ENCODE measurements around the gene TSBP1. TPM values are rescaled to one million over a fixed set of nuclear protein-coding genes. Genes with fewer than 3 reads are reported as not detected.
"Not testable (repeated sequence)": the region's sequence is repeated elsewhere in the genome, so short reads cannot be mapped to it uniquely, and the experiment has no call there.

The TSBP1 gene
- total RNA-seq, 3 donors from 2014 or later = not detected

DNA sequence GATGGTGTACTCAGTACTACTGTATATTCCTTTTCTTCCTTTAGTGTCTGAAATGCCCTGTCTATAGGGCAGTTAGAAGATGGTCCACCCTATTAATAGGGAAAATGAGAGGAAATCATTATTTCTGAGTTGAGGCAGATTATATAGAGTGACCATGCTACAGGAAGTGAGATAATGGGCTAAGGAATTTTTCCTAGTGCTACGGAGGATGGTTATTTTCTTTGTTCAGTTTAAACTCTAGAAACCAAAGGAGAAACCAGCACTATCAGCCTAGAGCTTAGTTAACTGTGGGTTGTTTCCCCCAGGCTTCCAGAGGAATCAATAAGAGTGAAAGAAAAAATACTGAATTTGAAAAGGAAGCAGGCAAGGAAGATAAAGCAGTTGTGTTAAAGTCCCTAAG is 474 bp downstream of the TSBP1 start:
- Histone ChIP-seq H3K4me3 (no peak overlapping the region), H3K9me3 (no peaks in the 10 kb centered on the region), H3K36me3 (ENCODE audit: low read depth) (no peaks in the 10 kb centered on the region), H3K4me1 (ENCODE audit: low read depth) (no peaks in the 10 kb centered on the region)
- TF ChIP-seq, protein P1, sequence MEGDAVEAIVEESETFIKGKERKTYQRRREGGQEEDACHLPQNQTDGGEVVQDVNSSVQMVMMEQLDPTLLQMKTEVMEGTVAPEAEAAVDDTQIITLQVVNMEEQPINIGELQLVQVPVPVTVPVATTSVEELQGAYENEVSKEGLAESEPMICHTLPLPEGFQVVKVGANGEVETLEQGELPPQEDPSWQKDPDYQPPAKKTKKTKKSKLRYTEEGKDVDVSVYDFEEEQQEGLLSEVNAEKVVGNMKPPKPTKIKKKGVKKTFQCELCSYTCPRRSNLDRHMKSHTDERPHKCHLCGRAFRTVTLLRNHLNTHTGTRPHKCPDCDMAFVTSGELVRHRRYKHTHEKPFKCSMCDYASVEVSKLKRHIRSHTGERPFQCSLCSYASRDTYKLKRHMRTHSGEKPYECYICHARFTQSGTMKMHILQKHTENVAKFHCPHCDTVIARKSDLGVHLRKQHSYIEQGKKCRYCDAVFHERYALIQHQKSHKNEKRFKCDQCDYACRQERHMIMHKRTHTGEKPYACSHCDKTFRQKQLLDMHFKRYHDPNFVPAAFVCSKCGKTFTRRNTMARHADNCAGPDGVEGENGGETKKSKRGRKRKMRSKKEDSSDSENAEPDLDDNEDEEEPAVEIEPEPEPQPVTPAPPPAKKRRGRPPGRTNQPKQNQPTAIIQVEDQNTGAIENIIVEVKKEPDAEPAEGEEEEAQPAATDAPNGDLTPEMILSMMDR (IDR thresholded peaks at IDR 0.05) = no peak
- ATAC-seq (no peak), DNase-seq (no peak)
- intact Hi-C loops (cut with DNase I, micrococcal nuclease) = no loop called here

GRCh38 chr6:32370505-32370904 is 1.2 kb downstream of the TSBP1 start:
- no peak for DNase-seq

DNA sequence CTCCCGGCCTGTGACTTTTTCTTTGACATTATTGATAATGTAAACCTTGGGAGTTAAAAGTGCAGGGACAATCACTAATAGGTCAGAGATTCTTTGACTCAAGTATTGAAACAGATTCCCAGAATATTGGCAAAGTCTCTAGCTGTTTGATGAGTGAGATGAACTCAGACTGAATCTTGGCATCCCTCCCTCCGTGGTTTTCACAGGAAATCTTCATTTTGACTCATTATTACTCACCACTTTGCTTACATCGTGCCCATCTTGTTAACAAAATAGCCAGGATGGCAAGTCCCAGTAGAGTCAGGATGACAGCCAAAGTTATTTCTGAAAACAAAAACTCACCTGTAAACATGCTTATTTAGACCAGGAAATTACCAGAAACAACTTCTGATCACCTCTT is 2.0 kb downstream of the TSBP1 start:
- no peak for ATAC-seq
- TF ChIP-seq, protein P1 (IDR thresholded peaks at IDR 0.05) = no peak
- no peak for DNase-seq
- H3K36me3 ChIP-seq (ENCODE audit: low read depth) = no peaks in the 10 kb centered on the region
- H3K4me3 ChIP-seq = no peak overlapping the region
- no peaks in the 10 kb centered on the region for H3K9me3 ChIP-seq
- no peaks in the 10 kb centered on the region for H3K4me1 ChIP-seq (ENCODE audit: low read depth)
- intact Hi-C loops (cut with DNase I, micrococcal nuclease) = no loop called here

More at GRCh38 chr6:32370505-32370904, 1.2 kb downstream of the TSBP1 start:
- TF ChIP-seq, protein P1 (IDR thresholded peaks at IDR 0.05) = no peak
- H3K9me3 ChIP-seq = no peaks in the 10 kb centered on the region
- intact Hi-C loops (cut with DNase I, micrococcal nuclease) = no loop called here
- no peak for ATAC-seq
- no peaks in the 10 kb centered on the region for H3K36me3 ChIP-seq (ENCODE audit: low read depth)
- H3K4me3 ChIP-seq = no peak overlapping the region
- no peaks in the 10 kb centered on the region for H3K4me1 ChIP-seq (ENCODE audit: low read depth)

- H3K4me3 ChIP-seq = no peak overlapping the region
- no peaks in the 10 kb centered on the region for H3K9me3 ChIP-seq
- DNase-seq = no peak
- no peaks in the 10 kb centered on the region for H3K36me3 ChIP-seq (ENCODE audit: low read depth)
- ATAC-seq = no peak
- TF ChIP-seq, protein P1 (IDR thresholded peaks at IDR 0.05) = no peak
- no peaks in the 10 kb centered on the region for H3K4me1 ChIP-seq (ENCODE audit: low read depth)
- intact Hi-C loops (cut with DNase I, micrococcal nuclease) = no loop called here
These were observed 4.1 kb downstream of the TSBP1 start for GRCh38 chr6:32367644-32368043.

GRCh38 chr6:32359225-32359624 is 12.5 kb downstream of the TSBP1 start:
- H3K36me3 ChIP-seq (ENCODE audit: low read depth); intact Hi-C loops (cut with DNase I, micrococcal nuclease); DNase-seq; H3K9me3 ChIP-seq; H3K4me3 ChIP-seq; H3K4me1 ChIP-seq (ENCODE audit: low read depth); ATAC-seq: not testable (repeated sequence)

DNA sequence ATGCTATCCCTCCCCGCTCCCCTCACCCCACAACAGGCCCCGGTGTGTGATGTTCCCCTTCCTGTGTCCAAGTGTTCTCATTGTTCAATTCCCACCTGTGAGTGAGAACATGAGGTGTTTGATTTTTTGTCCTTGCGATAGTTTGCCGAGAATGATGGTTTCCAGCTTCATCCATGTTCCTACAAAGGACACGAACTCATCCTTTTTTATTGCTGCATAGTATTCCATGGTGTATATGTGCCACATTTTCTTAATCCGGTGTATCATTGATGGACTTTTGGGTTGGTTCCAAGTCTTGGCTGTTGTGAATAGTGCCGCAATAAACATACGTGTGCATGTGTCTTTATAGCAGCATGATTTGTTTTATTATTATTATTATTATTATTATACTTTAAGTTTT is 13.2 kb downstream of the TSBP1 start:
- H3K9me3 ChIP-seq; H3K36me3 ChIP-seq (ENCODE audit: low read depth); ATAC-seq; H3K4me3 ChIP-seq; H3K4me1 ChIP-seq (ENCODE audit: low read depth); intact Hi-C loops (cut with DNase I, micrococcal nuclease); DNase-seq: not testable (repeated sequence)

DNA sequence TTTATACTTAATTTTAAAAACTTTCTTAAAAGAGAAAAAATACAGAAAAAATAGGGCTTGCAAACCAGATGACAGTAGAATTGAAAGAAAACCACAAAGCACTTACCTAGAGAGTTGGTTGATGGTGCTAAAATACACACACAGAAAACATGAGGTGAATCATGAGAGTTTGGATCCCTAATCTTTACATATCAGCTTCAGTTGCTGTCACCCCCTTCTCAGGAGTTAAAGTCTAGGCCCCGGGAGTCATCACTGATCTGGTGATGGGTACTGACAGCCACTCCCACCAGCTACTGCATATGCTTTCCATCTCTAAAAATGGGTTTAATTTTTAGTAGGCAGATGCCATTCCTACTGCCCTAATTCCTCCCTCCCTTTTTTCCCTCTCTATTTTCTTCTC is 16.7 kb downstream of the TSBP1 start:
- Histone ChIP-seq H3K4me1 (ENCODE audit: low read depth) (no peaks in the 10 kb centered on the region), H3K4me3 (no peak overlapping the region), H3K36me3 (ENCODE audit: low read depth) (no peaks in the 10 kb centered on the region), H3K9me3 (no peaks in the 10 kb centered on the region)
- intact Hi-C loops (cut with DNase I, micrococcal nuclease) = no loop called here
- no peak for ATAC-seq
- TF ChIP-seq, protein P1 (IDR thresholded peaks at IDR 0.05) = no peak
- no peak for DNase-seq
